SK-N-SH (cell line): Measurements from ENCODE around the gene APELA. TPM values are rescaled to one million over a fixed set of nuclear protein-coding genes. Genes with fewer than 3 reads are reported as not detected.

Experiments
- CTCF ChIA-PET: fragments of 300-600, 350-600 bp; formaldehyde crosslinking; extraction: SDS; loops from one replicate; lab custom pipeline; 2021; lab: Yijun Ruan, JAX
- POLR2A ChIA-PET: fragments of 350-600 bp; sonication (Branson Sonifier 250); formaldehyde crosslinking; extraction: SDS; loops from one replicate; lab custom pipeline; 2020; ENCODE audit warnings: antibody characterized with exemption, inconsistent platforms; lab: Yijun Ruan, JAX
- DNase-seq: peaks from one replicate; pipeline ENCODE4 v3.0.0; 2012
- H2AFZ ChIP-seq: fragments of 200-600 bp; sonication (generic); 2 replicates; pipeline ENCODE4 v1.8.1; 2016; ENCODE audit warnings: antibody characterized with exemption, mild to moderate bottlenecking, low read depth
- H3F3A ChIP-seq: fragments of 200-600 bp; sonication (generic); replicated peaks from 2 replicates; pipeline ENCODE3; 2016; ENCODE audit warnings: antibody characterized with exemption, mild to moderate bottlenecking; ENCODE audit not compliant: insufficient read depth
- H3K27ac ChIP-seq, 2 experiments: fragments of 200-500 bp in 1 of 2; fragments of 200-600 bp in 1 of 2; sonication (Bioruptor generic) in 1 of 2; sonication (generic), shearing (Covaris generic) in 1 of 2; 2 replicates each; pipeline versions ENCODE4 v1.5.1 to v1.6.1; 2014 to 2016; ENCODE audit warnings: low read depth in 2 of 2, inconsistent platforms in 1 of 2, low read length in 1 of 2, mild to moderate bottlenecking in 1 of 2, mixed read lengths in 1 of 2
- H3K27me3 ChIP-seq: fragments of 200-600 bp; sonication (generic), shearing (Covaris generic); 2 replicates; pipeline ENCODE4 v1.6.1; 2016; ENCODE audit warnings: mixed run types; ENCODE audit not compliant: insufficient read depth
- H3K36me3 ChIP-seq, 2 experiments: fragments of 200-500 bp in 1 of 2; fragments of 200-600 bp in 1 of 2; sonication (Bioruptor generic) in 1 of 2; sonication (generic) in 1 of 2; replicated peaks in 1 of 2; 2 replicates each; pipeline versions ENCODE3 to v1.5.1; 2014 to 2016; ENCODE audit warnings: low read length in 1 of 2, mild to moderate bottlenecking in 1 of 2; ENCODE audit not compliant: insufficient read depth in 2 of 2, control insufficient read depth in 1 of 2
- H3K4me1 ChIP-seq, 2 experiments: fragments of 200-500 bp in 1 of 2; fragments of 200-600 bp in 1 of 2; sonication (Bioruptor generic) in 1 of 2; sonication (generic), shearing (Covaris generic) in 1 of 2; 2 replicates each; pipeline versions ENCODE4 v1.5.1 to v1.6.1; 2014 to 2016; ENCODE audit warnings: low read depth in 1 of 2, low read length in 1 of 2, mixed run types in 1 of 2; ENCODE audit not compliant: insufficient read depth in 2 of 2, control insufficient read depth in 1 of 2
- H3K4me2 ChIP-seq: fragments of 200-600 bp; sonication (generic), shearing (Covaris generic); 2 replicates; pipeline ENCODE4 v1.6.1; 2017; ENCODE audit warnings: mixed run types
- H3K4me3 ChIP-seq, 2 experiments: fragments of 200-500 bp in 1 of 2; fragments of 200-600 bp in 1 of 2; sonication (Bioruptor generic) in 1 of 2; sonication (generic), shearing (Covaris generic) in 1 of 2; 2 replicates each; pipeline versions ENCODE4 v1.5.1 to v1.8.1; 2014 to 2016; ENCODE audit warnings: low read depth in 2 of 2, inconsistent platforms in 1 of 2, low read length in 1 of 2, mild to moderate bottlenecking in 1 of 2, mixed read lengths in 1 of 2, moderate library complexity in 1 of 2
- H3K79me2 ChIP-seq: fragments of 200-600 bp; sonication (generic); 2 replicates; pipeline ENCODE4 v1.8.1; 2017; ENCODE audit warnings: mild to moderate bottlenecking; ENCODE audit not compliant: insufficient read depth
- H3K9ac ChIP-seq: fragments of 200-600 bp; sonication (generic); 2 replicates; pipeline ENCODE4 v1.6.1; 2017; ENCODE audit warnings: mixed run types
- H3K9me2 ChIP-seq: fragments of 200-600 bp; sonication (generic); 2 replicates; pipeline ENCODE4 v1.6.1; 2017; ENCODE audit warnings: mixed run types
- H3K9me3 ChIP-seq: fragments of 200-600 bp; sonication (generic); 2 replicates; pipeline ENCODE4 v1.6.1; 2017; ENCODE audit warnings: mixed run types, mild to moderate bottlenecking, moderate library complexity
- H4K20me1 ChIP-seq: fragments of 200-600 bp; sonication (generic); 2 replicates; pipeline ENCODE4 v1.6.1; 2017; ENCODE audit warnings: mild to moderate bottlenecking, mixed run types; ENCODE audit not compliant: insufficient read depth
- EP300 ChIP-seq, 2 experiments: IDR thresholded peaks; 2 replicates each; pipeline versions ENCODE4 v1.4.0 to v1.6.1; 2012; ENCODE audit warnings: borderline replicate concordance in 1 of 2, low read depth in 1 of 2, low read length in 1 of 2
- EZH2phosphoT487 ChIP-seq: fragments of 200-600 bp; sonication (generic); IDR thresholded peaks from 2 replicates; pipeline ENCODE4 v1.6.1; 2017; ENCODE audit warnings: low read depth, mixed run types, mild to moderate bottlenecking, antibody characterized with exemption, moderate library complexity, borderline replicate concordance
- FOXJ3 ChIP-seq: sonication (generic); formaldehyde crosslinking; IDR thresholded peaks from 2 replicates; pipeline ENCODE4 v1.5.1; 2020; ENCODE audit warnings: mild to moderate bottlenecking, missing genetic modification reagents
- GABPA ChIP-seq: IDR thresholded peaks from 2 replicates; pipeline ENCODE4 v1.4.0; 2012; ENCODE audit warnings: low read depth, mild to moderate bottlenecking
- JUND ChIP-seq: IDR thresholded peaks from 2 replicates; pipeline ENCODE4 v1.4.0; 2012
- MAX ChIP-seq: IDR thresholded peaks from 2 replicates; pipeline ENCODE4 v1.4.0; 2012; ENCODE audit warnings: low read depth
- MEF2A ChIP-seq: IDR thresholded peaks from 2 replicates; pipeline ENCODE4 v1.4.0; 2012; ENCODE audit warnings: low read depth, borderline replicate concordance
- PBX3 ChIP-seq: IDR thresholded peaks from 2 replicates; pipeline ENCODE4; 2012
- POLR2AphosphoS5 ChIP-seq: IDR thresholded peaks from 2 replicates; pipeline ENCODE4 v1.6.1; 2012; ENCODE audit warnings: low read depth, low read length
- RAD21 ChIP-seq: IDR thresholded peaks from 2 replicates; pipeline ENCODE4 v1.6.1; 2012; ENCODE audit warnings: mild to moderate bottlenecking, low read length
- RCOR1 ChIP-seq: fragments of 150-350 bp; IDR thresholded peaks from 2 replicates; pipeline ENCODE4 v1.6.1; 2017; ENCODE audit warnings: antibody characterized with exemption, low read length
- REST ChIP-seq: IDR thresholded peaks from 2 replicates; pipeline ENCODE4 v1.6.1; 2012; ENCODE audit warnings: mild to moderate bottlenecking, low read depth, low read length, moderate library complexity
- RFX5 ChIP-seq: IDR thresholded peaks from 2 replicates; pipeline ENCODE4 v1.6.1; 2012; ENCODE audit warnings: mild to moderate bottlenecking, improper control_type of control experiment, low read length
- RXRA ChIP-seq: IDR thresholded peaks from 2 replicates; pipeline ENCODE4 v1.4.0; 2012; ENCODE audit warnings: low read depth, mild to moderate bottlenecking, borderline replicate concordance
- SIN3A ChIP-seq: IDR thresholded peaks from 2 replicates; pipeline ENCODE4 v1.6.1; 2012; ENCODE audit warnings: low read depth, mild to moderate bottlenecking, low read length, moderate library complexity, borderline replicate concordance
- TCF12 ChIP-seq: IDR thresholded peaks from 2 replicates; pipeline ENCODE4 v1.4.0; 2012
- TEAD4 ChIP-seq: IDR thresholded peaks from 2 replicates; pipeline ENCODE4 v1.4.0; 2012; ENCODE audit warnings: mild to moderate bottlenecking, borderline replicate concordance; ENCODE audit not compliant: insufficient read depth
- USF2 ChIP-seq: fragments of 150-350 bp; IDR thresholded peaks from 2 replicates; pipeline ENCODE4 v1.6.1; 2017; ENCODE audit warnings: antibody characterized with exemption, low read length, low read depth, borderline replicate concordance
- WGBS: methylation state at CpG from one replicate; pipeline ENCODE4 v1.1.6; 2017; ENCODE audit warnings: low lambda C conversion rate; 5-methylcytosine and 5-hydroxymethylcytosine counted together
- polyA plus RNA-seq, 3 experiments: library from polyadenylated mRNA; depleted of rRNA; stranded (reverse); fragments of >200 nt; gene quantifications; 2 replicates each; pipeline ENCODE4 v1.2.3, GENCODE V29; 2012

APELA gene
- polyA plus RNA-seq, 1 of the 3 experiments (the other 2 are of a cell fraction) = not detected

- Histone ChIP-seq H3K4me1 (no peaks in the 10 kb centered on the region; a peak in 1 of 4 replicates), H3K36me3 (no peaks in the 10 kb centered on the region), H3K9me2 (no peaks in the 10 kb centered on the region), H2AFZ (no peak overlapping the region), H3K79me2 (no peaks in the 10 kb centered on the region), H3K4me3 (no peak overlapping the region), H3K9ac (no peak overlapping the region), H3K27me3 (no peaks in the 10 kb centered on the region), H4K20me1 (no peaks in the 10 kb centered on the region), H3K27ac (no peak overlapping the region), H3F3A (no peaks in the 10 kb centered on the region), H3K9me3 (no peaks in the 10 kb centered on the region), H3K4me2 (no peak overlapping the region)
- 2% methylated on average over 2 of the region's 2 CpGs for WGBS
- no peak for TF ChIP-seq PBX3
- no peak for TF ChIP-seq MAX
- no peak for TF ChIP-seq RCOR1
- no peak for TF ChIP-seq SIN3A
- no peak for TF ChIP-seq RFX5
- TF ChIP-seq JUND = no peak
- no peak for TF ChIP-seq RAD21
- no peak for TF ChIP-seq RXRA
- no peak for TF ChIP-seq MEF2A
- TF ChIP-seq REST = no peak
- no peak for TF ChIP-seq EZH2phosphoT487
- TF ChIP-seq USF2 = no peak
- no peak for TF ChIP-seq TEAD4
- no peak for TF ChIP-seq POLR2AphosphoS5
- no peak for TF ChIP-seq EP300 (IDR thresholded peaks at IDR 0.05; ENCODE audit: borderline replicate concordance in 1 of 2, low read depth in 1 of 2, low read length in 1 of 2)
- no peak for TF ChIP-seq FOXJ3 (CRISPR knock-in tag)
- no peak for TF ChIP-seq GABPA
- TF ChIP-seq TCF12 = no peak
- POLR2A ChIA-PET = interaction anchor here (0.7 kb wide), 1 partner anchor 1634 kb away, joined by 4 read pairs; no protein-coding TSS in a partner anchor
- CTCF ChIA-PET = no interaction called here
- no peak for DNase-seq
These were observed 28.9 kb upstream of the APELA start for GRCh38 chr4:164847967-164848649.
